Lower leg skin (tissue), 4 donors: ENCODE results near the gene PSTK. TPM values are rescaled to one million over a fixed set of nuclear protein-coding genes. Genes with fewer than 3 reads are reported as not detected.

Experiments used
- DNase-seq, 2 donors: peaks; one replicate each; pipeline ENCODE4 v3.0.0-alpha.2; 2019; ENCODE audit warnings: low spot score in 2 of 2
- H3K4me3 ChIP-seq: fragments of 200-600 bp; sonication (generic); 2 replicates; pipeline ENCODE4 v1.5.1; 2017; ENCODE audit warnings: mild to moderate bottlenecking, low read depth; ENCODE audit not compliant: poor library complexity, severe bottlenecking
- CTCF ChIP-seq, 3 donors: fragments of 450-650 bp; IDR thresholded peaks; one replicate each; pipeline ENCODE4 v1.5.1; 2016; ENCODE audit warnings: antibody characterized with exemption in 3 of 3, mild to moderate bottlenecking in 3 of 3, moderate library complexity in 2 of 3
- POLR2A ChIP-seq, 2 donors: fragments of 450-650 bp; IDR thresholded peaks; one replicate each; pipeline ENCODE4 v1.6.1; 2016 to 2017; ENCODE audit warnings: antibody characterized with exemption in 2 of 2, mild to moderate bottlenecking in 1 of 2, moderate library complexity in 1 of 2
- WGBS, 2 donors: methylation state at CpG; one replicate each; pipeline ENCODE4 v1.1.5; 2018; 5-methylcytosine and 5-hydroxymethylcytosine counted together
- intact Hi-C: fragments of 100-400 bp; cut with DNase I; formaldehyde crosslinking; loops from one replicate; pipeline ENCODE4 v1.15.0; 2023; ENCODE audit warnings: low total_unique reads
- total RNA-seq, 4 donors: library from RNA; depleted of rRNA; stranded (reverse); fragments of >200 nt; gene quantifications; one replicate each; pipeline ENCODE4 v1.1.0, GENCODE V29; 2016

The PSTK gene
- total RNA-seq, 4 donors from 2014 or later = 0.84 to 5.7 (median 2.2) TPM

GRCh38 chr10:122986335-122986734 lies 6.1 kb downstream of the PSTK start:
- no peak overlapping the region for H3K4me3 ChIP-seq
- 71 to 73% methylated on average over 6 of the region's 6 CpGs for WGBS, 2 donors
- TF ChIP-seq CTCF (IDR thresholded peaks at IDR 0.05) (no peak), POLR2A (IDR thresholded peaks at IDR 0.05) (no peak)
- no peak for DNase-seq
- intact Hi-C loops = no loop called here

- intact Hi-C loops = no loop called here
- 49 to 53% methylated on average over 2 of the region's 2 CpGs for WGBS, 2 donors
- TF ChIP-seq POLR2A (IDR thresholded peaks at IDR 0.05) (no peak), CTCF (IDR thresholded peaks at IDR 0.05) (no peak)
- no peak overlapping the region for H3K4me3 ChIP-seq
- DNase-seq = no peak
These were observed 8.3 kb downstream of the PSTK start for GRCh38 chr10:122988501-122988900.

GRCh38 chr10:122990278-122990677 lies 10.1 kb downstream of the PSTK start:
- TF ChIP-seq POLR2A (IDR thresholded peaks at IDR 0.05) (no peak), CTCF (IDR thresholded peaks at IDR 0.05) (no peak)
- no peak overlapping the region for H3K4me3 ChIP-seq
- 56 to 62% methylated on average over 5 of the region's 5 CpGs for WGBS, 2 donors
- no peak for DNase-seq
- intact Hi-C loops = no loop called here

- intact Hi-C loops = no loop called here
- 62 to 73% methylated on average over 1 of the region's 1 CpG for WGBS, 2 donors
- TF ChIP-seq POLR2A (IDR thresholded peaks at IDR 0.05) (no peak), CTCF (IDR thresholded peaks at IDR 0.05) (no peak)
These were observed 11.9 kb downstream of the PSTK start for GRCh38 chr10:122992031-122992585.

GRCh38 chr10:122993797-122994336 lies 13.7 kb downstream of the PSTK start:
- no peak for TF ChIP-seq POLR2A (IDR thresholded peaks at IDR 0.05)
- no peak for TF ChIP-seq CTCF (IDR thresholded peaks at IDR 0.05)
- intact Hi-C loops = no loop called here
- 95 to 96% methylated on average over 6 of the region's 6 CpGs for WGBS, 2 donors
- no peak for DNase-seq
- H3K4me3 ChIP-seq = no peak overlapping the region

More at GRCh38 chr10:122992031-122992585, 11.9 kb downstream of the PSTK start:
- no peak for DNase-seq
- no peak overlapping the region for H3K4me3 ChIP-seq

- DNase-seq = no peak
- no peak overlapping the region for H3K4me3 ChIP-seq
- WGBS, 2 donors = 95 to 96% methylated on average over 4 of the region's 4 CpGs
- intact Hi-C loops = no loop called here
- TF ChIP-seq POLR2A (IDR thresholded peaks at IDR 0.05) = no peak
- TF ChIP-seq CTCF (IDR thresholded peaks at IDR 0.05) = no peak
These were observed 15.7 kb downstream of the PSTK start for GRCh38 chr10:122995936-122996335.
